HepG2 (cell line): ENCODE data around the gene PCGF3. TPM values are rescaled to one million over a fixed set of nuclear protein-coding genes. Genes with fewer than 3 reads are reported as not detected.

Experiments
- ATAC-seq: fragments of 200-7000 bp; cut with Tn5 transposase; 3 replicates; pipeline ENCODE4 v1.9.1; 2020; ENCODE audit warnings: mild to moderate bottlenecking, moderate library complexity
- BruUV-seq: library from RNA; stranded (reverse); fragments of 400-500 nt; replicated peaks from 2 replicates; lab custom pipeline; 2021; lab: Mats Ljungman, UMichigan
- CTCF ChIA-PET: fragments of 300-600 bp; formaldehyde crosslinking; extraction: SDS; loops from one replicate; lab custom pipeline; 2021; ENCODE audit warnings: low total read pairs, inconsistent platforms, low intra/inter-chr PET ratio; lab: Yijun Ruan, JAX
- POLR2A ChIA-PET: fragments of 350-600 bp; sonication (Branson Sonifier 250); formaldehyde crosslinking; loops from one replicate; lab custom pipeline; 2020; ENCODE audit warnings: antibody characterized with exemption, inconsistent platforms; lab: Yijun Ruan, JAX
- DNase-seq: peaks from one replicate; pipeline ENCODE4 v3.0.0-alpha.2; 2015; ENCODE audit warnings: low spot score
- FAIRE-seq: peaks from 3 replicates; lab custom pipeline; 2011; peaks lifted over from hg19 to GRCh38; lab: Jason Lieb, UNC
- H2AFZ ChIP-seq: one replicate; pipeline ENCODE4 v1.6.1; 2011; ENCODE audit warnings: low read length, inconsistent platforms
- H3K27ac ChIP-seq: fragments of 300-600 bp; 3 replicates; pipeline ENCODE4 v1.8.0; 2011; ENCODE audit warnings: mixed run types, mild to moderate bottlenecking, mixed read lengths, low read length, inconsistent platforms; ENCODE audit not compliant: insufficient read depth; ENCODE audit errors: extremely low read length
- H3K27me3 ChIP-seq, 2 experiments: fragments of 200-600 bp in 1 of 2; 2 replicates in 1 of 2; 3 replicates in 1 of 2; pipeline versions ENCODE4 v1.6.0 to v1.8.0; 2011; ENCODE audit warnings: low read length in 2 of 2, mild to moderate bottlenecking in 2 of 2, moderate library complexity in 2 of 2, inconsistent platforms in 1 of 2; ENCODE audit not compliant: insufficient read depth in 2 of 2, control insufficient read depth in 1 of 2
- H3K36me3 ChIP-seq, 2 experiments: fragments of 200-600 bp in 1 of 2; replicated peaks in 1 of 2; 2 replicates in 1 of 2; 3 replicates in 1 of 2; pipeline versions ENCODE4 v1.5.1 to v1.8.0; 2011; ENCODE audit warnings: low read length in 2 of 2, inconsistent platforms in 1 of 2; ENCODE audit not compliant: insufficient read depth in 2 of 2, control insufficient read depth in 1 of 2
- H3K4me1 ChIP-seq: 2 replicates; pipeline ENCODE4 v1.5.1; 2012; ENCODE audit warnings: low read length, inconsistent platforms; ENCODE audit not compliant: insufficient read depth
- H3K4me2 ChIP-seq: 2 replicates; pipeline ENCODE4 v1.6.0; 2011; ENCODE audit warnings: low read depth, low read length, inconsistent platforms
- H3K4me3 ChIP-seq, 3 experiments: fragments of 200-600 bp in 1 of 3; sonication (generic), shearing (Covaris generic) in 1 of 3; replicated peaks in 1 of 3; 2 replicates each; pipeline ENCODE4 v1.5.1; 2011 to 2016; ENCODE audit warnings: low read length in 3 of 3, inconsistent platforms in 2 of 3, low read depth in 2 of 3, mild to moderate bottlenecking in 2 of 3, control low read depth in 1 of 3, mixed read lengths in 1 of 3; ENCODE audit not compliant: insufficient read depth in 1 of 3
- H3K79me2 ChIP-seq: one replicate; pipeline ENCODE4 v1.6.1; 2011; ENCODE audit warnings: low read length, inconsistent platforms; ENCODE audit not compliant: insufficient read depth
- H3K9ac ChIP-seq: 2 replicates; pipeline ENCODE4 v1.6.0; 2011; ENCODE audit warnings: mild to moderate bottlenecking, low read depth, low read length, inconsistent platforms; ENCODE audit not compliant: insufficient read depth
- H3K9me3 ChIP-seq: 2 replicates; pipeline ENCODE4 v1.5.1; 2012; ENCODE audit warnings: mild to moderate bottlenecking, low read length
- H4K20me1 ChIP-seq: 2 replicates; pipeline ENCODE4 v1.6.0; 2011; ENCODE audit warnings: inconsistent platforms, mild to moderate bottlenecking, low read length, moderate library complexity; ENCODE audit not compliant: insufficient read depth
- GABPA ChIP-seq, 2 experiments: IDR thresholded peaks; 2 replicates each; pipeline ENCODE4 v1.6.1; 2011 to 2016; ENCODE audit warnings: low read depth in 2 of 2, low read length in 1 of 2, missing biosample characterization in 1 of 2, missing genetic modification characterization in 1 of 2
- HNF1B ChIP-seq: sonication (generic); formaldehyde crosslinking; IDR thresholded peaks from 2 replicates; pipeline ENCODE4 v1.5.1; 2020; ENCODE audit warnings: mild to moderate bottlenecking, moderate library complexity, missing genetic modification reagents
- HNF4A ChIP-seq: sonication (generic); formaldehyde crosslinking; IDR thresholded peaks from 2 replicates; pipeline ENCODE4 v1.4.0; 2020; ENCODE audit warnings: missing genetic modification reagents
- HOXA3 ChIP-seq: sonication (generic); formaldehyde crosslinking; IDR thresholded peaks from 2 replicates; pipeline ENCODE4 v1.5.0; 2020; ENCODE audit warnings: missing genetic modification reagents
- PBX3 ChIP-seq: sonication (generic); formaldehyde crosslinking; IDR thresholded peaks from 2 replicates; pipeline ENCODE4 v1.8.1; 2023; ENCODE audit warnings: missing genetic modification reagents, inconsistent platforms, borderline replicate concordance
- SATB2 ChIP-seq: sonication (generic); formaldehyde crosslinking; IDR thresholded peaks from 2 replicates; pipeline ENCODE4 v1.5.0; 2020; ENCODE audit warnings: missing genetic modification reagents
- STAT5B ChIP-seq: sonication (generic); formaldehyde crosslinking; IDR thresholded peaks from 2 replicates; pipeline ENCODE4 v1.4.0; 2020; ENCODE audit warnings: missing genetic modification reagents
- TEAD3 ChIP-seq: optimal IDR thresholded peaks from 2 replicates; pipeline ENCODE3; 2016; ENCODE audit warnings: borderline replicate concordance
- TRIM22 ChIP-seq: fragments of 450-650 bp; IDR thresholded peaks from 2 replicates; pipeline ENCODE4 v1.6.1; 2017
- ZBTB21 ChIP-seq: sonication (generic); formaldehyde crosslinking; IDR thresholded peaks from 2 replicates; pipeline ENCODE4 v1.4.0; 2020; ENCODE audit warnings: missing genetic modification reagents
- ZBTB38 ChIP-seq: sonication (generic); formaldehyde crosslinking; IDR thresholded peaks from 2 replicates; pipeline ENCODE4 v1.5.1; 2020; ENCODE audit warnings: mild to moderate bottlenecking, missing genetic modification reagents
- ZNF20 ChIP-seq: sonication (generic); formaldehyde crosslinking; IDR thresholded peaks from 2 replicates; pipeline ENCODE4 v1.4.0; 2020; ENCODE audit warnings: mild to moderate bottlenecking, moderate library complexity, missing genetic modification reagents
- ZNF562 ChIP-seq: sonication (generic); formaldehyde crosslinking; IDR thresholded peaks from 2 replicates; pipeline ENCODE4 v1.8.0; 2022; ENCODE audit warnings: missing genetic modification reagents, borderline replicate concordance
- ZNF687 ChIP-seq: sonication (generic); formaldehyde crosslinking; IDR thresholded peaks from 2 replicates; pipeline ENCODE4 v1.5.1; 2020; ENCODE audit warnings: mild to moderate bottlenecking, missing genetic modification reagents, moderate library complexity
- ZSCAN12 ChIP-seq: sonication (generic); formaldehyde crosslinking; IDR thresholded peaks from 2 replicates; pipeline ENCODE4 v1.9.0; 2021; ENCODE audit warnings: mild to moderate bottlenecking, missing genetic modification reagents
- WGBS: methylation state at CpG from one replicate; pipeline ENCODE4 v1.1.6; 2017; ENCODE audit warnings: low lambda C conversion rate; 5-methylcytosine and 5-hydroxymethylcytosine counted together
- in situ Hi-C: cut with HindIII; loops from 2 replicates; pipeline ENCODE4 v1.10.0; 2017; ENCODE audit warnings: low pct_unique_long_range_greater_than_20kb; ENCODE audit not compliant: extremely low pct_ligation_motif_present
- intact Hi-C: fragments of 100-400 bp; cut with micrococcal nuclease; formaldehyde crosslinking; loops from one replicate; pipeline ENCODE4 v1.10.0; 2022; ENCODE audit not compliant: unreplicated experiment
- polyA plus RNA-seq, 8 experiments: library from polyadenylated mRNA; depleted of rRNA in 3 of 8; stranded (reverse) in 7 of 8; unstranded in 1 of 8; fragments of >200 nt; fragmentation: Illumina TruSeq in 4 of 8; extraction: Trizol in 4 of 8; gene quantifications; 2 replicates each; pipeline versions ENCODE4 v1.2.1 to v1.2.3, GENCODE V29; 2011 to 2016; ENCODE audit warnings: low read depth in 4 of 8, missing spikeins in 1 of 8, mixed read lengths in 1 of 8; ENCODE audit not compliant: insufficient read depth in 1 of 8
- total RNA-seq, 5 experiments: library from RNA; depleted of rRNA; stranded (reverse); fragments of >200 nt; fragmentation: Illumina TruSeq; extraction: Trizol; gene quantifications; 2 replicates each; pipeline ENCODE4 v1.2.3, GENCODE V29; 2016; ENCODE audit warnings: low read depth in 1 of 5

The PCGF3 gene
- total and polyA plus RNA-seq, 2 of the 13 experiments (the other 11 are each of a cell fraction or from before 2014, with no cell fraction given): 28.6 to 66.2 TPM

GRCh38 chr4:710116-710515, 4.5 kb downstream of the PCGF3 start (continued):
- TF ChIP-seq ZSCAN12 (CRISPR knock-in tag) (no peak), ZNF562 (no peak), PBX3 (CRISPR knock-in tag) (no peak), ZBTB21 (no peak), TEAD3 (CRISPR knock-in tag) (no peak), TRIM22 (no peak), STAT5B (CRISPR knock-in tag) (no peak)

- ChIA-PET POLR2A (interaction anchor here (1.0 kb wide), 1 partner anchor 24 kb away, joined by 3 read pairs; no protein-coding TSS in a partner anchor), CTCF (no interaction called here)
- ATAC-seq (peak; percentile 64), DNase-seq (no peak), FAIRE-seq (no peak)
- no TSS peak for BruUV-seq
- no peaks in the 10 kb centered on the region for H3K9me3 ChIP-seq
- in situ Hi-C loops (no loop called here), intact Hi-C loops (no loop called here)
- peaks cover 38% of the 10 kb centered on the region for H3K4me1 ChIP-seq
- peak overlapping the region; percentile 33 for H3K27ac ChIP-seq
- peaks cover 42% of the 10 kb centered on the region for H4K20me1 ChIP-seq
- H2AFZ ChIP-seq: no peak overlapping the region
- no peak overlapping the region for H3K4me3 ChIP-seq
- H3K79me2 ChIP-seq: peaks cover 76% of the 10 kb centered on the region
- 68% methylated on average over 10 of the region's 13 CpGs for WGBS
- H3K4me2 ChIP-seq: peak overlapping the region; percentile 6; the same call in 1 of the 2 replicates
- no peaks in the 10 kb centered on the region; a peak in 1 of 5 replicates for H3K27me3 ChIP-seq
- peaks cover 2 to 9% of the 10 kb centered on the region in 2 experiments; a peak in 3 of 5 replicates for H3K36me3 ChIP-seq
- H3K9ac ChIP-seq: no peak overlapping the region
- TF ChIP-seq HNF1B (CRISPR knock-in tag) (no peak), GABPA (IDR thresholded peaks at IDR 0.05; ENCODE audit: low read depth, low read length) (no peak), GABPA (CRISPR knock-in tag; IDR thresholded peaks at IDR 0.05; ENCODE audit: low read depth) (peak; percentile 63), HOXA3 (CRISPR knock-in tag) (0 out of 2 replicates have a peak, but pooled peaks have one; percentile 20), SATB2 (CRISPR knock-in tag) (no peak), ZNF20 (CRISPR knock-in tag) (no peak), HNF4A (CRISPR knock-in tag) (peak; percentile 58), ZBTB38 (CRISPR knock-in tag) (peak; percentile 64; the same call in 1 of the 2 replicates), ZNF687 (peak; percentile 38)
Observed at GRCh38 chr4:710916-711315, 5.3 kb downstream of the PCGF3 start.
